ENCODE measurements around the gene ATP8B2.
"Not testable (repeated sequence)": the region's sequence is repeated elsewhere in the genome, so short reads cannot be mapped to it uniquely, and the experiment has no call there.

The ATP8B2 gene

DNA sequence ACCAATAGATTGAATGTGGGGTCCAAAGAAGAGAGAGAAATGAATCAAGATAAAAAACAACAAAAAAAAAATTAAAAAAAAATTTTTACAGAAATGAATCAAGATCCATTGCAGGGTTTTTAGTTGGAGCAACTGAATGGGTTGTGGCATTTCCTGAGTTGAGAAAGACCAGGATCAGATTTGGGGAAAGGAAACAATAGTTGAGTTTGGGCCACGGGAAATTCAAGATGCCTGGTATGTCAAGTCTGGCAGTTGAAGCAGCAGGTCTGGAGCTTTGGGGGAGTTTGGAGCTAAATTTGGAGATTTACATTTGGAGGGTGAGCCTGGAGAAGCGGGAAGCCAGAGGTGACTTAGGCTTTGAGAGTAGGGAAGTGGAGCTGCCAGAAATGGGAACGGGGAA, 22.6 kb downstream of the ATP8B2 start:
- DNase-seq (ENCODE audit: low spot score) = peak; percentile 0

DNA sequence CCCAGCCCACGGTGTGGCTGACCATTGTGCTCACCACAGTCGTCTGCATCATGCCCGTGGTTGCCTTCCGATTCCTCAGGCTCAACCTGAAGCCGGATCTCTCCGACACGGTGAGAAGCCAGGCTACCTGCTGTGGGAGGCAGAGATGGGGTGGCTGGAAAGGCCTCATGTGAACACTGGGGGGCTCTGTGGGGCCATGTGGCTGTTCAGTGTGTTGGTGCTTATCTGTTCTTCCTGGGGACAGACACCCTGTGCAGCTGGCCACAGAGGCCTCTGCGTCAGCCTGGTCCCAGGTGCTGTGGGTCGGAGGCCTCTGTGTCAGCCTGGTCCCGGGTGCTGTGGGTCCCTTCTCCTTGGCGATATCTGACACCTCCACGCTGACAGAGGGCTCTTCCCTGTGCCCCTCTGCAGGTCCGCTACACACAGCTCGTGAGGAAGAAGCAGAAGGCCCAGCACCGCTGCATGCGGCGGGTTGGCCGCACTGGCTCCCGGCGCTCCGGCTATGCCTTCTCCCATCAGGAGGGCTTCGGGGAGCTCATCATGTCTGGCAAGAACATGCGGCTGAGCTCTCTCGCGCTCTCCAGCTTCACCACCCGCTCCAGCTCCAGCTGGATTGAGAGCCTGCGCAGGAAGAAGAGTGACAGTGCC, 23.2 kb downstream of the ATP8B2 start:
- peak; percentile 2 for DNase-seq (ENCODE audit: low spot score)

DNA sequence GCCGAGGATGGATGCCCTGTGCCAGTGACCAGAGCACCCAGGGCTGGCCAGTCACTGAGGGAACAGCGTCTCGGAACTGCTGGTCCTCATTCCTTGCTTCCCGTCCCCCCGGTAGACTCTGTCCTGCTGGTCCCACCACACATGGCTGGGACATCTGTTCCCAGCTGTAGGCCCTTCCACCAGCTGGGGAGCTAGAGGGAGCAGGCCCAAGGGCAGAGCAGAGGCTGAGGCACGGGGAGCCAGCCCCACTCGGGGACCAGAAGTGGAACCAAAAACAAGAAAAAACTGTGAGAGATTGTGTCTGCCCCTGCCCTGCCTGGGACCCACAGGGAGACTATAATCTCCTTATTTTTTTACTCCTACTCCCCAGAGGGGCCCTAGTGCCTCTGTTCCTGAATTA, 23.8 kb downstream of the ATP8B2 start:
- peak; percentile 2 for DNase-seq (ENCODE audit: low spot score)

DNA sequence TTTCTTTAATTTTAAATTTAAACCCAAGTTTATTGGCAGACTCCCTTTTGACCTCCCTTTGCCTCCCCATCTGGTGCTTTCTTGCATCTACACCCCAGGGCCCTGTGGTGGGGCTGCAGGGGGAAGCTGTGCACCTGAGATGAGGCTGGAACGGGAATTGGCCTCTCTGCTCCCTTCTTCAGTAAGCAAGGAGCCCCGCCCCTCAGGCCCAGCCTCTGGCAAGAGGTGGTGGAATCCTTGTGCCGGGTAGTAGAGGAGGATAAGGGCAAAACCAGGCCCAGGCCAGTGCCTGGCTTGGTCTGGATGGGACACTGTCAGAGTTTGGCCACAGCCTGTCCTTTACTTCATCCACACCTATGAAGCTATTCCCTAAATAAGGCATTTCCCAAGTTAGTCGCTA, 25.1 kb downstream of the ATP8B2 start:
- peak; percentile 7 for DNase-seq (ENCODE audit: low spot score)

- DNase-seq (ENCODE audit: low spot score) = peak; percentile 3
These were observed 26.2 kb downstream of the ATP8B2 start for GRCh38 chr1:154351363-154352068.

- no peak for DNase-seq (ENCODE audit: low spot score)
These were observed 26.9 kb downstream of the ATP8B2 start for GRCh38 chr1:154352245-154352580.

DNA sequence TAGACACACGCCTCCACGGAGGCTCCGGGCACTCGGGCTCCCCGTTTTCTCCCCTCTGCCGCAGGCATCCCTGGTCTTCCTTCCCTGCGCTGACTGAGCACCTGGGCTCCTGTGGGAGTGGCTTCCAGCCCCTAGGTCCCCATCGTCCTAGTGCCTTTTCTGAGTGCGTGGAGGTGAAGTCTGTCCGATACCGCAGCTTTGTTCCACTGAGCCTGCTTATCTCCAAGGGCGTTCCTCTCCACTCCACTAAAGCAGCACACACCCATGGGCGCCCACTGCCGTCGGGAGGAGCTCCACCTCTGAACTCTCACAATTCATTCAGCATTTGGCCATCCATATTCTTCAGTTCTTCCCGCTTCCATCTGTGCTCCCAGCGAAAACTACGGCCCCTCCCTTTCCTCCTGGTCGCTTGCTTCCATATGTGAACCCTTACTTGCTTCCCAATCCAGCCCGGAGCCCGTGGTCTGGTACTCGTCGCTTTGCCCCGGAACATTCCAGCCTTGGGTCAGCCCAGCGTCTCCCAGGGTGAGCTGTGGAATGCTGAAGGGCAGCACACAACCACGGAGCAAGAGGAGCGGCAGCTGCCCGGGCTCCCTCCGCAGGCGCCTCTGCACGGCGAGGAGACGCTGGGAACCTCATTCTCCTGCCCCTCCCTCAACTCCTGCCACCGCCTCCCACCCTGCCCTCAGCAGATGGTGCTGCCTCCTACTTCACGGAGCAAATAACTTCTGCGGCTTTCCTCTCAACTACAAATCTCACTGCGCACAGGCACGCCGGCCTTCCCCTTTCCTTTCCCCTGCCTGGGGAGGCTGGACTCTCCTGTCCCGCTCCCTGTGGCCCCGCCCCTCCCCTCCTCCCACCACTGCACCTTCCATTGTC, 27.5 kb downstream of the ATP8B2 start:
- DNase-seq (ENCODE audit: low spot score) = peak; percentile 69

GRCh38 chr1:154353460-154353904, 28.2 kb downstream of the ATP8B2 start:
- peak; percentile 70 for DNase-seq (ENCODE audit: low spot score)

- peak; percentile 0 for DNase-seq (ENCODE audit: low spot score)
These were observed 28.6 kb downstream of the ATP8B2 start for GRCh38 chr1:154353966-154354365.

GRCh38 chr1:154358519-154358918, 33.2 kb downstream of the ATP8B2 start:
- DNase-seq (ENCODE audit: low spot score) = no peak

- no peak for DNase-seq (ENCODE audit: low spot score)
These were observed 35.0 kb downstream of the ATP8B2 start for GRCh38 chr1:154360288-154360687.

DNA sequence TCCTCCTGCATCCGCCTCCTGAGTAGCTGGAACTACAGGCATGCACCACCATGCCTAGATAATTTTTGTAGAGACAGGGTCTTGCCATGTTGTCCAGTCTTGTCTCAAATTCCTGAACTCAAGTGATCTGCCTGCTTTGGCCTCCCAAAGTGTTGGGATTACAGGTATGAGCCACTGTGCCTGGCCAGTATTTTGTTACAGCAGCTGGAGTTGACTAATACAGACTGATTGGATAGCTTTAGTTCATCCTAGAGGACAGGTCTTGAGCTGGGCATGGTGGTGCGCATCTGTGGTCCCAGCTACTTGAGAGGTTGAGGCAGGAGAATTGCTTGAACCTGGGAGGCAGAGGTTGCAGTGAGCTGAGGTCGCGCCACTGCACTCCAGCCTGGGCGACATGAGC, 35.6 kb downstream of the ATP8B2 start:
- DNase-seq (ENCODE audit: low spot score) = not testable (repeated sequence)

DNA sequence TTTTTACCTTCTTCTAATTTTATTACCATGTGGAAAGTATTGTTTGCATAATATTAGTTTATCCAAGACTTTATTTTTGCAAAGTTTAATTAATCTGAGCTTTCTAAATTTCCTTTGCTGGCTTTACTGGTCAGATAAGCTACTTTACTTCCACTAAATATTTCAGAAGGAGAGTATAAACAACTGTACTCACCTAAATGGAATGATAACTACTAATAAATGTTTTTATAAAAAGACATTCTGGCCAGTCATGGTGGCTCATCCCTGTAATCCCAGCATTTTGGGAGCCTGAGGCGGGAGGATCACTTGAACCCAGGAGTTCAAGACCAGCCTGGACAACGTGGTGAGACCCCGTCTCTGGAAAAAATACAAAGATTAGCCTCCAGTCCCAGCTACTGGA, 36.0 kb downstream of the ATP8B2 start:
- DNase-seq (ENCODE audit: low spot score) = no peak

DNA sequence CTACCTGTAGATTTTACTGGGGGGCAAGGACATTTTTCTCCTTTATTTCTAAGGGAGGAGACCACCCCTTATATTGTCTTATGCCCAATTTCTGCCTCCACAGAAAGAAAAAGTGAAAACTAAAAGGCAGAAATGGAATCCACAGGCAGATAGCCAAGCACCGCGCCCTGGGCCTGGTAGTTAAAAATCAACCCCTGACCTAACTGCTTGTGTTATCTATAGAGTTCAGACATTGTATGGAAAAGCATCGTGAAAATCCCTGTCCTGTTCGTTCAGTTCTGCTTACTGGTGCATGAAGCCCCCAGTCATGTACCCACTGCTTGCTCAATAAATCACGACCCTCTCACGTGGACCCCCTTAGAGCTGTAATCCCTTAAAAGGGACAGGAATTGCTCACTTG, 46.1 kb downstream of the ATP8B2 start:
- no peak for DNase-seq (ENCODE audit: low spot score)

DNA sequence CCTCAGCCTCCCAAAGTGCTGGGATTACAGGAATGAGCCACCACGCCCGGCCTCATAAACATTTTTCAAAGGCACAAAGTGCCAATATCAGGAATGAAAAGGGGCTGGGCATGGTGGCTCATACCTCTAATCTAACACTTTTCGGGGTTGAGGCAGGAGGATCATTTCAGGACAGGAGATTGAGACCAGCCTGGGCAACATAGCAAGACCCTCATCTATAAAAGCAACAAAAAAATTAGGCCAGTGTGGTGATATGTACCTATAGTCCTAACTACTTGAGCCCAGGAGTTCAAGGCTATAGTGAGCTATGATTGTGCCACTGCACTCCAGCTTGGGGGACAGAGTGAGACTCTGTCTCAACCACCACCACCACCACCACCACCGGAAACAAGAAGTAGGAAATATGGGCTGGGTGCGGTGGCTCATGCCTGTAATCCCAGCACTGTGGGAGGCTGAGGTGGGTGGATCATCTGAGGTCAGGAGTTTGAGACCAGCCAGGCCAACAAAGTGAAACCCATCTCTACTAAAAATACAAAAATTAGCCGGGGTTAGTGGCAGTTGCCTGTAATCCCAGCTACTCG, 48.5 kb downstream of the ATP8B2 start:
- not testable (repeated sequence) for DNase-seq (ENCODE audit: low spot score)

DNA sequence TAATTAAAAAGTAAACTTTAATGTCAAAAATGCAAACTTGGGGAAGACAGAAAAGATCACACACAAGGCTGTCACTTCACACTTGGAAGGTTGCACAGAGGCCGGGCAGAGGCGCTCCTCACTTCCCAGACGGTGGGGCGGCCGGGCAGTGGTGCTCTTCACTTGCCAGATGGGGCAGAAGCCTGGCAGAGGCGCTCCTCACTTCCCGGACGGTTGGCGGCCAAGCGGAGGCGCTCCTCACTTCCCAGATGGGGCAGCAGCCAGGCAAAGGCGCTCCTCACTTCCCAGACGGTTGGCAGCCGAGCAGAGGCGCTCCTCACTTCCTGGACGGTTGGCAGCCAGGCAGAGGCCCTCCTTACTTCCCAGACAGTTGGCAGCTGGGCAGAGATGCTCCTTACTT, 54.0 kb downstream of the ATP8B2 start:
- no peak for DNase-seq (ENCODE audit: low spot score)

DNA sequence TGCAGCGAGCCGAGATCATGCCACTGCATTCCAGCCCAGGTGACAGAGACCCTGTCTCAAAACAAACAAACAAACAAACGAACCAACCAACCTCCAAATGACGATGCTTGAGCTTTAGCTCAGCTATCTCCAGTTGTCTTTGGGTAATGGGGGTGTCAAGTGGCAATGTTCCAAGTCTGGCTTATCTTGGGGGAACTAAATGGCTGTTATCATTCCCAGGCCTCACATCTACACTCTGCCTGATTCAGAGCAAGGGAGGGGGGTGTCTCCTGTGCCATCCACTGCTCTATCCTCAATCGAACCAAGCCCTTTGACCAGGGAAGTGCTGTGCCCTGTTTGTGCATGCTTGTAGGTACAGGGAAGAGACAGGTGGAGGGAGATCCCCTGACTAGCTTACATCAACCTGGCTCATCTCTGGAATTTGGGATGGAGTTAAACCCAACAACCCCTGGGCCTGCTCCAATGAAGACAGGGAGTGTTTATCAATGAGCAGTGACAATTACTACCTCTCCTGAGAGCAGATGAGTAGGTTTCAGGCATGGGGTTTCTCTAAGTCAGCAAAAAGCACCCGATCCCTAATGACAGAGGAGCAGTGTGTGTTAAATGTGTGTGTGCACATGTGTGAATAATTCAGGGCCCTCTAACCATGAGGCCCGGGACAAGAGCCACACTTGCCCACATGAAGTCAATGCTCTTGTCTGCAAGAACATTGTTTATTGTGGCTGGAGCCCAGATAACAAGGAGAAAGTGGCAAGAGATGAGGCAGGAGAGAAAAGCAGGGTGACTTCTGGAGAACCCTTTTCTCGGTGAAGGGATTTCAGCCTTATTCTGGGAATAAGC, 59.5 kb downstream of the ATP8B2 start:
- no peak for DNase-seq (ENCODE audit: low spot score)

- DNase-seq (ENCODE audit: low spot score) = no peak
These were observed 61.5 kb downstream of the ATP8B2 start for GRCh38 chr1:154386643-154387352.

DNA sequence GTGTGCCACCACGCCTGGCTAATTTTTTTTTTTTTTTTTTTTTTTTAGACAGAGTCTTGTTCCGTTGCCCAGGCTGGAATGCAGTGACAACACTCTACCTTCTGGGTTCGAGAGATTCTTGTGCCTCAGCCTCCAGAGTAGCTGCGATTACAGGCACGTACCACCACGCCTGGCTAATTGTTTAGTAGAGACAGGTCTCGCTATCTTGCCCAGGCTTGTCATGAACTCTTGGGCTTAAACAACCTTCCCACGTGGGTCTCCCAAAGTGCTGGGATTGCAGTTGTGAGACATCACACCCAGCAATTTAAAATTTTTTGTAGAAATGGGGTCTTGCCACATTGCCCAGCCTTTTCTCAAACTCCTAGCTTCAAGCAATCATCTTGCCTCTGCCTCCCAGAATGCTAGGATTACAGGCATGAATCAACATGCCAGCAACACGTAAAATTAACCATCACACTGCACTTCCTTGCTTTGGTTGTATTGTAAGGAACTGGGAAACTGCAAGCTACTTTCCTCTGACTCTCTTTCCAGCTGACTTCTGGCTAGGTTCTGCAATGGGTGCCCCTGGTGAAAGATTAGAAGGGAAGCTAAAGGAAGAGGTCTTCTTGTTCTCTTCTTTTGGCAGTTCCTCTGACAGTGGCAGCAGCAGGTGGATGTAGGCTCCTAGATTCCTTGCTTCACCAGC, 65.9 kb downstream of the ATP8B2 start:
- DNase-seq (ENCODE audit: low spot score) = no peak

DNA sequence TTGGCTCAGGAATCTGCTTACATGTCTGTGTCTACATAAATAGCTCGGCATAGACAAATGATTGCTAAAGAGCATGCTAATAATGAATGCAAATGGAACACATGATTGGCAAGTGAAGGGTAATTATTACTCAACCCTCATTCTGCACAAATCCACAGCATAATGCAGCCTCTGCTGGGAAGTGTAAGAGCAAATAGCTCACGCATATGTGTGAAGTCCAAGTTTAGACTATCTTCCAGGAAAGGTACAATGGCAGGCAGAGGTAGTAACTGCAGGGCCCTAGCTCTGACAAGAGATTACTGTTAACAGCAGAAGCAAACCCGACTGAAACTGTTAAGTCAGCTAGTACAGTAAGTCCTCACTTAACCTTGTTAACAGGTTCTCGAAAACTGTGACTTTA, 72.8 kb downstream of the ATP8B2 start:
- DNase-seq (ENCODE audit: low spot score) = no peak
